WTC11 (cell line): ENCODE measurements around the gene CCDC107. TPM values are rescaled to one million over a fixed set of nuclear protein-coding genes. Genes with fewer than 3 reads are reported as not detected.

Experiments
- ATAC-seq: fragments of 200-7000 bp; cut with Tn5 transposase; 2 replicates; pipeline ENCODE4 v1.10.0; 2021; ENCODE audit warnings: mild to moderate bottlenecking, moderate library complexity
- CTCF ChIA-PET: fragments of 300-600 bp; sonication (Branson Sonifier 250); formaldehyde crosslinking; loops from one replicate; lab custom pipeline; 2021; ENCODE audit warnings: antibody characterized with exemption; lab: Charles Lee
- POLR2A ChIA-PET: fragments of 350-600 bp; sonication (Branson Sonifier 250); formaldehyde crosslinking; loops from one replicate; lab custom pipeline; 2021; ENCODE audit warnings: antibody characterized with exemption; lab: Charles Lee
- DNase-seq: peaks from one replicate; pipeline ENCODE4 v3.0.0; 2021; ENCODE audit warnings: low spot score
- H3K27ac Mint-ChIP-seq: 2 replicates; pipeline ENCODE4 v1.8.0; 2021; ENCODE audit warnings: mixed read lengths
- H3K27me3 Mint-ChIP-seq: 2 replicates; pipeline ENCODE4 v1.8.0; 2021; ENCODE audit warnings: low read depth, mild to moderate bottlenecking, moderate library complexity, mixed read lengths
- H3K36me3 Mint-ChIP-seq: 2 replicates; pipeline ENCODE4 v1.8.0; 2021; ENCODE audit warnings: mixed read lengths
- H3K4me1 Mint-ChIP-seq: 2 replicates; pipeline ENCODE4 v1.8.0; 2022; ENCODE audit warnings: mixed read lengths
- H3K4me3 Mint-ChIP-seq: 2 replicates; pipeline ENCODE4 v1.8.0; 2021; ENCODE audit warnings: mild to moderate bottlenecking, moderate library complexity, mixed read lengths
- H3K9me3 Mint-ChIP-seq: 2 replicates; pipeline ENCODE4 v1.8.0; 2021; ENCODE audit warnings: mixed read lengths
- E2F5 ChIP-seq: sonication (generic); formaldehyde crosslinking; IDR thresholded peaks from 2 replicates; pipeline ENCODE4 v1.8.1; 2022; ENCODE audit warnings: mild to moderate bottlenecking, moderate library complexity, missing genetic modification reagents
- ETV6 ChIP-seq: sonication (generic); formaldehyde crosslinking; IDR thresholded peaks from 2 replicates; pipeline ENCODE4 v1.8.1; 2022; ENCODE audit warnings: mild to moderate bottlenecking, missing genetic modification reagents
- FOXP1 ChIP-seq: sonication (generic); formaldehyde crosslinking; IDR thresholded peaks from 2 replicates; pipeline ENCODE4 v1.8.0; 2022; ENCODE audit warnings: missing genetic modification reagents, mild to moderate bottlenecking, moderate library complexity, borderline replicate concordance
- HMGA2 ChIP-seq: fragments of 250-450 bp; sonication (Bioruptor Pico); IDR thresholded peaks from 2 replicates; pipeline ENCODE4 v1.4.0; 2021; ENCODE audit warnings: mild to moderate bottlenecking, moderate library complexity
- OVOL2 ChIP-seq: fragments of 250-450 bp; sonication (Bioruptor Pico); IDR thresholded peaks from 2 replicates; pipeline ENCODE4 v1.9.0; 2021; ENCODE audit warnings: mild to moderate bottlenecking, borderline replicate concordance
- PRDM15 ChIP-seq: sonication (generic); formaldehyde crosslinking; IDR thresholded peaks from 2 replicates; pipeline ENCODE4 v1.8.0; 2022; ENCODE audit warnings: missing genetic modification reagents
- RELA ChIP-seq: sonication (generic); formaldehyde crosslinking; IDR thresholded peaks from 2 replicates; pipeline ENCODE4 v1.8.1; 2022; ENCODE audit warnings: missing genetic modification reagents, mild to moderate bottlenecking, borderline replicate concordance
- TEAD1 ChIP-seq: sonication (generic); formaldehyde crosslinking; IDR thresholded peaks from 2 replicates; pipeline ENCODE4 v1.8.0; 2022; ENCODE audit warnings: mild to moderate bottlenecking, missing genetic modification reagents
- ZNF232 ChIP-seq: sonication (generic); formaldehyde crosslinking; IDR thresholded peaks from 2 replicates; pipeline ENCODE4 v1.8.0; 2022; ENCODE audit warnings: mild to moderate bottlenecking, missing genetic modification reagents
- total RNA-seq: library from RNA; stranded (reverse); gene quantifications from 3 replicates; pipeline ENCODE4 v1.2.3, GENCODE V29; 2021
- TF ChIP-seq, protein P1 (sequence below): sonication (generic); formaldehyde crosslinking; IDR thresholded peaks from 2 replicates; pipeline ENCODE4 v1.8.1; 2023; ENCODE audit warnings: mild to moderate bottlenecking, missing genetic modification reagents
- TF ChIP-seq, protein P2 (sequence below): sonication (generic); formaldehyde crosslinking; IDR thresholded peaks from 2 replicates; pipeline ENCODE4 v1.8.0; 2022; ENCODE audit warnings: mild to moderate bottlenecking, missing genetic modification reagents
- TF ChIP-seq, protein P3 (sequence below): sonication (generic); formaldehyde crosslinking; IDR thresholded peaks from 2 replicates; pipeline ENCODE4 v1.8.1; 2022; ENCODE audit warnings: missing genetic modification reagents, borderline replicate concordance

Gene CCDC107
- total RNA-seq, 1 experiment from 2014 or later = 10.8 TPM

DNA sequence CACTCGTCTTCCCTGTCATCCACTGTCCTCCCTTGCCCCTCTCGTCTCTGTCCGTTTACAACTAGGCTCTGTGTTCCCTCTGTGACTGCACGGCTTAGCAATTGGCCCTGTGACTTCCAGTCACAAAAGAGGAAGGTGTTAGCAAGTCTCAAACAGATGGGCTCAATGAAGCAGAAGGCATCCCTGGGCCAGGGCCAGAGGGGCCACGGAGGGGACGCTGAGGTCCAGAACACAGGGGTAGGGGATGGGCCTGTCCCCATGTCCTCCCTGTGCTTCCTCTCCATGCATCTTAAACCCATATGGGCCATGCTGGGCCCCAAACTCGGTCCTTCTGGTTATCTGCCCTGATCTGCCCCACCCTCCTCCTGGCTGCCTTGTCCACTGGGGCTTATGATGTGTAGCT, 39.8 kb upstream of the CCDC107 start, which contains the start of gene CD72:
CD72 (minus strand) TSS at position 89 of the 403 bp plus-strand sequence. CDS start 110 bp downstream, outside the sequence.
- no peak for TF ChIP-seq FOXP1 (CRISPR knock-in tag)
- Mint-ChIP-seq H3K36me3 (no peaks in the 10 kb centered on the region), H3K4me3 (peak within 1 kb of the TSS; percentile 73), H3K4me1 (peaks cover 9% of the 10 kb centered on the region), H3K27ac (no peak within 1 kb of the TSS), H3K9me3 (no peaks in the 10 kb centered on the region), H3K27me3 (peaks cover 61% of the 10 kb centered on the region)
- ChIA-PET POLR2A (no interaction called here), CTCF (interaction anchor here (0.9 to 1.9 kb wide), 2 partner anchors 14 to 19 kb away, joined by 3 to 6 read pairs; no protein-coding TSS in a partner anchor)
- ATAC-seq = no peak
- DNase-seq = no peak

DNA sequence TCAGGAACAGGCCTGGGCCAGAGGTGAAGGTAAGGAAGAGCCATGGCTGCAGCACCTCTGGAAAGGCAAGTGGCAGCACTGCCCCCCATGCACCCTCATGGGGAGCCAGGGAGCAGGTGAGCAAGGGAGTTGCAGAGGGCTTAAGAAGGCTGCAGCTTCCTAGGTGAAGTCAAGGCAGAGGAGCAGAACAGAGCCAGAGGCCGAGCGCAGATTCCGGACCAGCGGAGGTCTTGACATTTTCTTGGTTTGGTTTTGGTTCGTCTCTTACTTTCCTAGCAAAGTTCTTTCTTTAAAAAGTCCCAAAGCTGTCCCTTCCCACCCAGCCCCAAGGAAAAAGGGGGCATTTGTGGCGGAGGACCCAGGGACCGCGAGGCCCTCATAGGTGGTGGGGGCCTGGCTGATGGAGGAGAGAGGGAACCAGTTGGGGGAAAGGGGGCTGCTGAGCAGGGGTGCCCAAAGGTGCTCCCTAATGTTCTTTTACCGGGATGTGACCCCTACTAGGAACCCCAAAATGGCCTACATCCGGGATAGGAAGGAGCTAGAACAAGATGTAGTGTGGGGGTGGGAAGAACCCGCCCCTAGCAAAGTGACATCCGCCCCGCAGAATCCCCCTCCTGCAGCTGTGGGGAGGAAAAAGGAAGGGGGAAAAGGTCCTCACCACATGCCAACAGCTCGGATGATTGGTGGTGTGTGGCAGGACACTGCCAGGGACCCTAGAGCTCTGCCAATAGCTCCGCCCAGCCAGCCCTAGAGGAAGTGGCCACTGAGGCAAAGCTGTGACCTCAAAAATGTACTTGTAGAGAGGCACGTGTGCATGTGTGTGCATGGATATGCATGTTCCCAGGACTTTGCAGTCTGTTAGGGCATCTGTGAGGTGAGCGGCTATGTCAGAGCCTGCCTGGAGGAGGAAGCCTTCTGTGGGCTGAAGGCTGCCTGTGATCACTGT, 39.0 kb upstream of the CCDC107 start:
- ChIA-PET POLR2A (no interaction called here), CTCF (interaction anchor here (0.9 to 2.0 kb wide), 4 partner anchors 9 to 27 kb away, joined by 3 to 13 read pairs (median 5); no protein-coding TSS in a partner anchor)
- H3K27ac Mint-ChIP-seq = no peak overlapping the region
- no peaks in the 10 kb centered on the region for H3K9me3 Mint-ChIP-seq
- ATAC-seq (no peak), DNase-seq (no peak)
- no peak overlapping the region for H3K4me3 Mint-ChIP-seq
- no peaks in the 10 kb centered on the region for H3K36me3 Mint-ChIP-seq
- H3K4me1 Mint-ChIP-seq = peaks cover 9% of the 10 kb centered on the region
- no peak for TF ChIP-seq OVOL2 (CRISPR knock-in tag)
- peaks cover 53% of the 10 kb centered on the region for H3K27me3 Mint-ChIP-seq

DNA sequence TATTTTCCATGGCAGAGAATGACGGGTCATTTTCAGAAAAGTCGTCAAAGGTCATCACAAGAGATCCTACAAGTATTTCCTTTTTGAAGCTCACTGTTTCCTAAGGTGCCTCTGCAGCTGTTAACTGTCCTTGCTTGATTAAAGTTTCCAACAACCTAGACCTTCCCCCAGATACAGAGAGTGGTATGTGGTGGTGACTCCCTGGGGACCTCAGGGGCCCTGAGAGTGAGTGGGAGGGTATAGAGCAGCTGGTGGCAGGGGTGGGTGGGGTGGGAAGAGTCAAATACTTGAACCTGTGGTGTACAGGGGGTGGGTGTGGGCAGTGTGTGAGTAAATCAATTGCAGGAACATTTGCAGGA, 38.3 kb upstream of the CCDC107 start:
- Mint-ChIP-seq H3K27ac (no peak overlapping the region), H3K36me3 (no peaks in the 10 kb centered on the region), H3K4me1 (peaks cover 9% of the 10 kb centered on the region), H3K9me3 (no peaks in the 10 kb centered on the region), H3K4me3 (no peak overlapping the region), H3K27me3 (peaks cover 47% of the 10 kb centered on the region)
- CTCF ChIA-PET = interaction anchor here (1.2 to 2.0 kb wide), 3 partner anchors 9 to 26 kb away, joined by 4 to 13 read pairs (median 6); no protein-coding TSS in a partner anchor
- TF ChIP-seq HMGA2 (CRISPR knock-in tag) = no peak
- TF ChIP-seq ZNF232 (CRISPR knock-in tag) = no peak
- TF ChIP-seq TEAD1 (CRISPR knock-in tag) = no peak
- DNase-seq (no peak), ATAC-seq (no peak)
- POLR2A ChIA-PET = no interaction called here

DNA sequence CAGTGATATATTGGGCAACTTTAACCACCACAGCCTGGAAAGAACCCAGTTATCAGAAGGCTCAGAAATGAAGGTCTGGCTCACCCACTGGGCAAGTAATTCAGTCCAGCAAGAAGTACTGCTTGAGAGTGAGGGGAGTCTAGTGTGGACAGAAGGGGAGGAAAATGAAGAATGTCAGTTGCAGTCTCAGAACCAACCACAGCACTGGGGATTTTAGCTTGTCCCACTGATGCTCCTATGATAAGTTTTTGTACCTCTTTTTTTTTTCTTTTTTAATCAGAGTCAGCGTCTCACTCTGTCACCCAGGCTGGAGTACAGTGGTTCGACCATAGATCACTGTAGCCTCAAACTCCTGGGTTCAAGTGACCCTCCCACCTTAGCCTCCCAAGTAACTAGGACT, 30.5 kb upstream of the CCDC107 start:
- DNase-seq (no peak), ATAC-seq (no peak)
- POLR2A ChIA-PET = no interaction called here
- H3K4me1 Mint-ChIP-seq = no peaks in the 10 kb centered on the region
- H3K27me3 Mint-ChIP-seq = peaks cover 4% of the 10 kb centered on the region
- H3K36me3 Mint-ChIP-seq = no peaks in the 10 kb centered on the region
- no peaks in the 10 kb centered on the region for H3K9me3 Mint-ChIP-seq
- no peak for TF ChIP-seq HMGA2 (CRISPR knock-in tag)
- TF ChIP-seq ETV6 (CRISPR knock-in tag) = no peak
- TF ChIP-seq, protein P1, sequence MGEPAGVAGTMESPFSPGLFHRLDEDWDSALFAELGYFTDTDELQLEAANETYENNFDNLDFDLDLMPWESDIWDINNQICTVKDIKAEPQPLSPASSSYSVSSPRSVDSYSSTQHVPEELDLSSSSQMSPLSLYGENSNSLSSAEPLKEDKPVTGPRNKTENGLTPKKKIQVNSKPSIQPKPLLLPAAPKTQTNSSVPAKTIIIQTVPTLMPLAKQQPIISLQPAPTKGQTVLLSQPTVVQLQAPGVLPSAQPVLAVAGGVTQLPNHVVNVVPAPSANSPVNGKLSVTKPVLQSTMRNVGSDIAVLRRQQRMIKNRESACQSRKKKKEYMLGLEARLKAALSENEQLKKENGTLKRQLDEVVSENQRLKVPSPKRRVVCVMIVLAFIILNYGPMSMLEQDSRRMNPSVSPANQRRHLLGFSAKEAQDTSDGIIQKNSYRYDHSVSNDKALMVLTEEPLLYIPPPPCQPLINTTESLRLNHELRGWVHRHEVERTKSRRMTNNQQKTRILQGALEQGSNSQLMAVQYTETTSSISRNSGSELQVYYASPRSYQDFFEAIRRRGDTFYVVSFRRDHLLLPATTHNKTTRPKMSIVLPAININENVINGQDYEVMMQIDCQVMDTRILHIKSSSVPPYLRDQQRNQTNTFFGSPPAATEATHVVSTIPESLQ (CRISPR knock-in tag) = no peak
- TF ChIP-seq PRDM15 (CRISPR knock-in tag) = no peak
- no peak for TF ChIP-seq E2F5 (CRISPR knock-in tag)
- TF ChIP-seq, protein P2, sequence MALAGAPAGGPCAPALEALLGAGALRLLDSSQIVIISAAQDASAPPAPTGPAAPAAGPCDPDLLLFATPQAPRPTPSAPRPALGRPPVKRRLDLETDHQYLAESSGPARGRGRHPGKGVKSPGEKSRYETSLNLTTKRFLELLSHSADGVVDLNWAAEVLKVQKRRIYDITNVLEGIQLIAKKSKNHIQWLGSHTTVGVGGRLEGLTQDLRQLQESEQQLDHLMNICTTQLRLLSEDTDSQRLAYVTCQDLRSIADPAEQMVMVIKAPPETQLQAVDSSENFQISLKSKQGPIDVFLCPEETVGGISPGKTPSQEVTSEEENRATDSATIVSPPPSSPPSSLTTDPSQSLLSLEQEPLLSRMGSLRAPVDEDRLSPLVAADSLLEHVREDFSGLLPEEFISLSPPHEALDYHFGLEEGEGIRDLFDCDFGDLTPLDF (CRISPR knock-in tag) = no peak
- TF ChIP-seq, protein P3, sequence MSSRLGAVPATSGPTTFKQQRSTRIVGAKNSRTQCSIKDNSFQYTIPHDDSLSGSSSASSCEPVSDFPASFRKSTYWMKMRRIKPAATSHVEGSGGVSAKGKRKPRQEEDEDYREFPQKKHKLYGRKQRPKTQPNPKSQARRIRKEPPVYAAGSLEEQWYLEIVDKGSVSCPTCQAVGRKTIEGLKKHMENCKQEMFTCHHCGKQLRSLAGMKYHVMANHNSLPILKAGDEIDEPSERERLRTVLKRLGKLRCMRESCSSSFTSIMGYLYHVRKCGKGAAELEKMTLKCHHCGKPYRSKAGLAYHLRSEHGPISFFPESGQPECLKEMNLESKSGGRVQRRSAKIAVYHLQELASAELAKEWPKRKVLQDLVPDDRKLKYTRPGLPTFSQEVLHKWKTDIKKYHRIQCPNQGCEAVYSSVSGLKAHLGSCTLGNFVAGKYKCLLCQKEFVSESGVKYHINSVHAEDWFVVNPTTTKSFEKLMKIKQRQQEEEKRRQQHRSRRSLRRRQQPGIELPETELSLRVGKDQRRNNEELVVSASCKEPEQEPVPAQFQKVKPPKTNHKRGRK (CRISPR knock-in tag) = no peak
- no peak for TF ChIP-seq RELA (CRISPR knock-in tag)
- CTCF ChIA-PET = interaction anchor here (1.0 to 2.2 kb wide), 3 partner anchors 16 to 109 kb away, joined by 3 to 6 read pairs (median 3); no protein-coding TSS in a partner anchor
- H3K27ac Mint-ChIP-seq = no peak overlapping the region
- no peak overlapping the region for H3K4me3 Mint-ChIP-seq
